Esophagus muscularis mucosa (tissue), 3 donors: ENCODE measurements around the gene CSNK2A2.

Source experiments
- POLR2AphosphoS5 ChIP-seq, 2 donors: sonication (generic); formaldehyde crosslinking; IDR thresholded peaks; one replicate each; pipeline ENCODE4 v1.6.1; 2017; ENCODE audit warnings: antibody characterized with exemption in 2 of 2
- TF ChIP-seq, protein P1 (sequence below), 3 experiments: fragments of 200-600 bp in 2 of 3; fragments of 450-650 bp in 1 of 3; sonication (generic) in 2 of 3; IDR thresholded peaks; one replicate each; pipeline ENCODE4 v1.5.1; 2017 to 2019; ENCODE audit warnings: antibody characterized with exemption in 3 of 3, mild to moderate bottlenecking in 2 of 3, moderate library complexity in 1 of 3

DNA sequence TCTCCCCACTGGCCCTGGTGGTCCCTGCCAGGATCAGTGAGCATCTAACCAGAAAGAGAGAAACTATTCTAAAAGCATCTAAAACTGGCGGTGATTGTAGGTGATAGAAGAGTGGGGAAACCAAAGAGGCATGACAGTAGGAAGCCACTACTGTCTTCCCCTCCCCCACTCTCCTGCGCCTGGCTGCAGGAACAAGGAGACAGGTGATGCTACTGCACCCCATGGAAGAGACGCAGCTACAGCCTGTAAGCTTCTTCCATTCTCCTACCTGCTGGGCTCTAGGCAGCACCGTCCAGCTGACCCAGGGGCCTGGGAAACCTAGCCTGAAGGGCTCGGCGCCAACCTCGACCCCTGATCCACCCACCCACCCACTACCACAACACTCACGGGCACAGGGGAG lies 32.4 kb upstream of the CSNK2A2 start:
- TF ChIP-seq, protein P1, sequence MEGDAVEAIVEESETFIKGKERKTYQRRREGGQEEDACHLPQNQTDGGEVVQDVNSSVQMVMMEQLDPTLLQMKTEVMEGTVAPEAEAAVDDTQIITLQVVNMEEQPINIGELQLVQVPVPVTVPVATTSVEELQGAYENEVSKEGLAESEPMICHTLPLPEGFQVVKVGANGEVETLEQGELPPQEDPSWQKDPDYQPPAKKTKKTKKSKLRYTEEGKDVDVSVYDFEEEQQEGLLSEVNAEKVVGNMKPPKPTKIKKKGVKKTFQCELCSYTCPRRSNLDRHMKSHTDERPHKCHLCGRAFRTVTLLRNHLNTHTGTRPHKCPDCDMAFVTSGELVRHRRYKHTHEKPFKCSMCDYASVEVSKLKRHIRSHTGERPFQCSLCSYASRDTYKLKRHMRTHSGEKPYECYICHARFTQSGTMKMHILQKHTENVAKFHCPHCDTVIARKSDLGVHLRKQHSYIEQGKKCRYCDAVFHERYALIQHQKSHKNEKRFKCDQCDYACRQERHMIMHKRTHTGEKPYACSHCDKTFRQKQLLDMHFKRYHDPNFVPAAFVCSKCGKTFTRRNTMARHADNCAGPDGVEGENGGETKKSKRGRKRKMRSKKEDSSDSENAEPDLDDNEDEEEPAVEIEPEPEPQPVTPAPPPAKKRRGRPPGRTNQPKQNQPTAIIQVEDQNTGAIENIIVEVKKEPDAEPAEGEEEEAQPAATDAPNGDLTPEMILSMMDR (IDR thresholded peaks at IDR 0.05): no peak
- TF ChIP-seq POLR2AphosphoS5 (IDR thresholded peaks at IDR 0.05): no peak
